Measurements from ENCODE around the gene LY6G6F.

DNA sequence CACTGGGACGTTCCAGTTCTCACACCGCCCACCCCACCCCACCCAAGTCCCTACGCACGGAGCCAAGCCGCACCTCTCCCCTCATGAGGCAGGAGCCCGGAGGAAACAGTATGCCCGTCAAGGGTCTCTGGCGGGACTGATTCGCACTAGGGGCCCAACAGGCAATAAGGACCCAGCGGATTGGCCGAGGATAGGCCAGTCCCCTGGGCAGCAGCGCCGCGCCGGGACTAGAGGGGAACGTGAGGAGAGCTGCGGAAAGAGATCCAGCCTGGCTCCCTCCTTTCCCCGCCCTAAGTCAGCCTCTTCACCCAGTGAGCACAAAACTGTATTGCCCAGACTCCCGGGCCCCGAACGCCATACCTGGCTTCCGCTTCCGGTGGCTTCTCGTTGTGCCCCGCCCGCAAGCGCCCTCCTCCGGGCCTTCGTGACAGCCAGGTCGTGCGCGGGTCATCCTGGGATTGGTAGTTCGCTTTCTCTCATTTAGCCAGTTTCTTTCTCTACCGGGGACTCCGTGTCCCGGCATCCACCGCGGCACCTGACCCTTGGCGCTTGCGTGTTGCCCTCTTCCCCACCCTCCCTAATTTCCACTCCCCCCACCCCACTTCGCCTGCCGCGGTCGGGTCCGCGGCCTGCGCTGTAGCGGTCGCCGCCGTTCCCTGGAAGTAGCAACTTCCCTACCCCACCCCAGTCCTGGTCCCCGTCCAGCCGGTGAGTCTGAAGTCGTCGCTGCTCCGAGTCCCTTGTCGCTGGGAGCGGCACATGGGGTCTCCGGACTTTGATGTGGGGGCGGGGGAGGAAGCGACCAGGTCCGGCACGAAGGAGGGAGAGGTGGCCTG is 40.9 kb upstream of the LY6G6F start, which contains the start of gene CSNK2B:
- peak; percentile 81 for TF ChIP-seq ELF4 (IDR thresholded peaks at IDR 0.05)
- TF ChIP-seq BHLHE40 (IDR thresholded peaks at IDR 0.05; ENCODE audit: borderline replicate concordance): no peak
- no peak for TF ChIP-seq FOXK2 (IDR thresholded peaks at IDR 0.05)
- TF ChIP-seq ZNF384 (IDR thresholded peaks at IDR 0.05): no peak
- no peak for TF ChIP-seq SUZ12 (IDR thresholded peaks at IDR 0.05)
- no peak for TF ChIP-seq CTBP1 (IDR thresholded peaks at IDR 0.05; ENCODE audit: borderline replicate concordance)
- no peak for TF ChIP-seq FOXA1 (IDR thresholded peaks at IDR 0.05)
- TF ChIP-seq ARNT (IDR thresholded peaks at IDR 0.05): 0 out of 2 replicates have a peak, but pooled peaks have one; percentile 29
- no peak for TF ChIP-seq SP1 (IDR thresholded peaks at IDR 0.05)
- TF ChIP-seq FOXM1 (IDR thresholded peaks at IDR 0.05; ENCODE audit: borderline replicate concordance): 0 out of 2 replicates have a peak, but pooled peaks have one; percentile 17
- no peak for TF ChIP-seq TARDBP (IDR thresholded peaks at IDR 0.05)
- TF ChIP-seq NFRKB (IDR thresholded peaks at IDR 0.05): no peak

Data from HEK293T (cell line).